Measurements from ENCODE around the gene CYTH3.
"Not testable (repeated sequence)": the region's sequence is repeated elsewhere in the genome, so short reads cannot be mapped to it uniquely, and the experiment has no call there.

GRCh38 chr7:6151527-6151926 is 120.9 kb downstream of the CYTH3 start:
- TF ChIP-seq EZH2 (IDR thresholded peaks at IDR 0.05; ENCODE audit: insufficient read depth, poor library complexity, severe bottlenecking); EZH2phosphoT487 (IDR thresholded peaks at IDR 0.05; ENCODE audit: insufficient read depth, low read depth): not testable (repeated sequence)

All from GM23248 (cell line).